ENCODE data around the gene SNX13. TPM values are rescaled to one million over a fixed set of nuclear protein-coding genes. Genes with fewer than 3 reads are reported as not detected.
"Not testable (repeated sequence)": the region's sequence is repeated elsewhere in the genome, so short reads cannot be mapped to it uniquely, and the experiment has no call there.

Gene SNX13
- polyA plus RNA-seq, 3 donors, result 39.9 to 46.4 (median 43.0) TPM

GRCh38 chr7:17822547-17823173, 117.6 kb downstream of the SNX13 start:
- DNase-seq (ENCODE audit: extremely low read depth in 1 of 11, low read depth in 9 of 11, low spot score in 4 of 11), result peak in 1 of 11 donors; percentile 11

- DNase-seq (ENCODE audit: extremely low read depth in 1 of 11, low read depth in 9 of 11, low spot score in 4 of 11), result no peak
Observed at GRCh38 chr7:17816903-17817302, 123.4 kb downstream of the SNX13 start.

GRCh38 chr7:17815318-17815717, 125.0 kb downstream of the SNX13 start:
- no peak for DNase-seq (ENCODE audit: extremely low read depth in 1 of 11, low read depth in 9 of 11, low spot score in 4 of 11)

DNA sequence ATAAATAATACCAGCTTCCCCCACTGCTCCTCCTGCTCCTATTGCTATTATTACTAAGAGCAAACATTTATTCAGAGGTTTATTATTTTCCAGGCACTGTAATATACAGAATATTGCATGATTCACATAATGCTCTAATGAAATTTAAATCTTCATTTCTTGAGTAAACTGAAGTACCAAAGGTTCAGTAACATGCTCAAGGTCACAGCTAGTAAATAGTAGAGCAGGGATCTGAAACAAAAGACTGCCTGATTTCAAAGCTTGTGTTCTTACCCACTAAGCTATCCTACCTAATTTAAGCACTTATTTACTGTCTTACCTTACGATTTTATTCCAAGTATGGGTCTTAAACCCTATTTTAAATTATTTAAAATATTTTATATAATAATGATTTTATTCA, 126.2 kb downstream of the SNX13 start:
- no peak for DNase-seq (ENCODE audit: extremely low read depth in 1 of 11, low read depth in 9 of 11, low spot score in 4 of 11)

- not testable (repeated sequence) for DNase-seq (ENCODE audit: extremely low read depth in 1 of 11, low read depth in 9 of 11, low spot score in 4 of 11)
Observed at GRCh38 chr7:17809215-17809614, 131.1 kb downstream of the SNX13 start.

DNA sequence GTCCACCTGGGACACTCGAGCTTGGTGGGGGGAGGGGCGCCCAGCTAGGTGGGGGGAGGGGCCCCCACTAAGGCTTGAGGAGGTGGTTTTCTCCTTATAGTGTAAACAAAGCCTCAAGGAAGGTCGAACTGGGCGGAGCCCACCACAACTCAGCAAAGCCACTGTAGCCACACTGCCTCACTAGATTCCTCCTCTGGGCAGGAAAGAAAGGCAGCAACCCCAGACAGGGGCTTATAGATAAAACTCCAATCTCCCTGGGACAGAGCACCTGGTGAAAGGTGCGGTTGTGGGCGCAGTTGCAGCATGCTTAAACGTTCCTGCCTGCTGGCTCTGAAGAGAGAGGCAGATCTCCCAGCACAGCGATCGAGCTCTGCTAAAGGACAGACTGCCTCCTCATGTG, 133.1 kb downstream of the SNX13 start:
- DNase-seq (ENCODE audit: extremely low read depth in 1 of 11, low read depth in 9 of 11, low spot score in 4 of 11), result no peak

DNA sequence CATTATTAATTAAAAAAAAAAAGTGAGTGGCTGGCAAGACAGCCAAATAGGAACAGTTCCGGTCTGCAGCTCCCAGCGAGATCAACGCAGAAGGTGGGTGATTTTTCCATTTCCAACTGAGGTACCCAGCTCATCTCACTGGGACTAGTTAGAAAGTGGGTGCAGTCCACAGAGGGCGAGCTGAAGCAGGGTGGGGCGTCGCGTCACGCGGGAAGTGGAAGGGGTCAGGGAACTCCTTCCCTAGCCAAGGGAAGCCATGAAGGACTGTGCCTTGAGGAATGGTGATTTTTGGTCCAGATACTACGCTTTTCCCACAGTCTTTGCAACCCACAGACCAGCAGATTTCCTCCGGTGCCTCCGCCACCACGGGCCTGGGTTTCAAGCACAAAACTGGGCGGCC, 133.7 kb downstream of the SNX13 start:
- no peak for DNase-seq (ENCODE audit: extremely low read depth in 1 of 11, low read depth in 9 of 11, low spot score in 4 of 11)

GRCh38 chr7:17802056-17802455, 138.2 kb downstream of the SNX13 start:
- DNase-seq (ENCODE audit: extremely low read depth in 1 of 11, low read depth in 9 of 11, low spot score in 4 of 11), result no peak

DNA sequence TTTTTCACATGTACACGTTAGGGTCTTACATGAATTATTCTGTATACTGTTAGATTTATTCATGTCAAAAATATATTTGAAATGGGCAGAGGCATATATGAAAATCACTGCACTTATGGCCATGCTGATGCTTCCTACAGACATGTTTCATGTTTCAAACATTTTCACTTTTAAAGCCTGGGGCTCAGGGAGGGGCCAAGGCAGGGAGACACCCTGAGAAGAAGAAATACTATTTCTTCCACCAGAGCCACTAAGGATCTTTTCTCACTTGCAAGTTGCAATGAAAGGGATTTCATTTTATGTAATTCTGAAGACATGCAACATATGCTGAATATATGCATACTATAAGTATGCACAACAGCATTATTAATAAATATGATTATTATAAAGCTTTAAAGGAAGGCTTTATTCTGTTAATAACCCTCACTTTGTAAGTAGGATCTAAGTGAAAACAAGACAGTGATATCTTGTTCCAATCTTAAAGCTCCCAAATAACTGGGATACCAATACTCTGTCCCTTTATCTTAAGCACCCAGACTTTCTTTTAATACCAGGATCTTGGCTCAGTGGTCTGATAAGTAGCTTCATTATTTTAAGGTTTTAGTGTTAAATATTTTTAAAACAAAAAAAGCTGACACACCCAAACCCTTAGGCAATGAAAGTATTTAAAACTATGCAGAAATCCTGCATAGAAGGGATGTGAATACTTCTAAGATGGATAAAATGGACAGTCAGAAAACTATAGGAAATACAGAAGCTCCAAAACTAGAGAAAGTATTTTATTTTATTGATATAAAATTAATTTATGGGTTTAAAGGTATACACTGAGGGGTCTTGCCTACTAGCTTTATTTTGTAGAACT, 148.0 kb downstream of the SNX13 start:
- DNase-seq (ENCODE audit: extremely low read depth in 1 of 11, low read depth in 9 of 11, low spot score in 4 of 11), result no peak

- no peak for DNase-seq (ENCODE audit: extremely low read depth in 1 of 11, low read depth in 9 of 11, low spot score in 4 of 11)
Observed at GRCh38 chr7:17787257-17787656, 153.0 kb downstream of the SNX13 start.

DNA sequence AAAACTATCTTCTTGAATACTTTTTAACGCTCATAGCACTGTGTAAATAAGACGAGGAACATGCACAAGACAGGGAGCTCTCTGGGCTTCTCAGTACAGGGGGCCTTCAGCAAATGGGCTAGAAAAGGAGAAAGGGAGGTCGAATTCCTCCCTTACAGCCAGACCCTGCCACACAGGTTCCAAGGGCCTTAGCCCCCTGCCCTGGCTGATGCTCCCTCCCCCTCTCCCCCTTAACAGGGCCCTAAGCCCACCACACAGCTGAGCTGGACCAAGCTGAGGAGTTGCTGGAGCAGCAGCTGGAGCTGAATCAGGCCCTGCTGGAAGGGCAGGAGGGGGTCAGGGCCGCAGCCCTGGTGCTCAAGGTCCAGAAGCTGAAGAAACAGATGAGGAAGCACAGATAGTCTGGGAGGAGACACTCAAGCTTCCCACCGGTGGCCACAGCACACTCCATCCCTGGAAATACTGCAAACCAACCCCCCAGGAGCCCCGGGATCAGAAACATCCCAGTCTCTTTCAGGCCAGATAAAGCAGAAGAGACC, 153.9 kb downstream of the SNX13 start:
- no peak for DNase-seq (ENCODE audit: extremely low read depth in 1 of 11, low read depth in 9 of 11, low spot score in 4 of 11)

- no peak for DNase-seq (ENCODE audit: extremely low read depth in 1 of 11, low read depth in 9 of 11, low spot score in 4 of 11)
Observed at GRCh38 chr7:17782216-17782549, 158.1 kb downstream of the SNX13 start.

- DNase-seq (ENCODE audit: extremely low read depth in 1 of 11, low read depth in 9 of 11, low spot score in 4 of 11), result no peak
Observed at GRCh38 chr7:17781491-17782215, 158.6 kb downstream of the SNX13 start.

DNA sequence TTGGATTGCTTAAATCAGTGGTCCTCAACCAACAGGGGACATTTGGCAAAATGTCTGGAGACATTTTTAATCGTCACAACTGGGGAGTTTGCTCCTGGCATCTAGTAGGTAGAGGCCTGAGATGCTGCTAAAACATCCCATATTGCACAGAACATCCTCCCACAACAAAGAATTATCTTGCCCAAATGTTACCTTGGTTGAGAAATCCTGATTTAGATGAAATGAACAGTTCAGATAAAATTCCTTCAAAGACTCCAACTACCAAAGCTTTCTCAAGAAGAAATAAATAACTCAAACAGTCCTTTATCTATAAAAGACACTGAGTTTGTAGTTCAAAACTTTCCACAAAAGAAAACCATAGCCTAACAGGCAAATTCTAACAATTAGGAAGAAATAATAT, 160.9 kb downstream of the SNX13 start:
- no peak for DNase-seq (ENCODE audit: extremely low read depth in 1 of 11, low read depth in 9 of 11, low spot score in 4 of 11)

- DNase-seq (ENCODE audit: extremely low read depth in 1 of 11, low read depth in 9 of 11, low spot score in 4 of 11), result no peak
Observed at GRCh38 chr7:17774716-17775288, 165.5 kb downstream of the SNX13 start.

GRCh38 chr7:17774248-17774647, 166.0 kb downstream of the SNX13 start:
- DNase-seq (ENCODE audit: extremely low read depth in 1 of 11, low read depth in 9 of 11, low spot score in 4 of 11), result no peak

DNA sequence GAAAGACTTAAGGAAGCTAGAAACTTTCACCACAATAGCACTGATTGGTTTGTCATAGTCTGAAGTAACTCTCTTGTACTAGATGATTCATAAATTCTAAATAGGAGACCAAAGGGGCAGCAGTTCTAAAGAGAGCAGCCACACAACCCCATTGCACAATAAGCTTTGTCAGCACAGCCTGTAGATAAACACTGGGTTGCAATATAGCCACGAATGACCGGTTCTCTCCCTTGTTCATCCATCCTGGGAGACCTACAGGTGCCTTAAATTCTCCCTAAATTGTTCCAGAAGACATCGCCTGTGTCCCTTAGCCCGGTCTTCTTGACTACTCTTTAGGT, 167.0 kb downstream of the SNX13 start:
- DNase-seq (ENCODE audit: extremely low read depth in 1 of 11, low read depth in 9 of 11, low spot score in 4 of 11), result no peak

DNA sequence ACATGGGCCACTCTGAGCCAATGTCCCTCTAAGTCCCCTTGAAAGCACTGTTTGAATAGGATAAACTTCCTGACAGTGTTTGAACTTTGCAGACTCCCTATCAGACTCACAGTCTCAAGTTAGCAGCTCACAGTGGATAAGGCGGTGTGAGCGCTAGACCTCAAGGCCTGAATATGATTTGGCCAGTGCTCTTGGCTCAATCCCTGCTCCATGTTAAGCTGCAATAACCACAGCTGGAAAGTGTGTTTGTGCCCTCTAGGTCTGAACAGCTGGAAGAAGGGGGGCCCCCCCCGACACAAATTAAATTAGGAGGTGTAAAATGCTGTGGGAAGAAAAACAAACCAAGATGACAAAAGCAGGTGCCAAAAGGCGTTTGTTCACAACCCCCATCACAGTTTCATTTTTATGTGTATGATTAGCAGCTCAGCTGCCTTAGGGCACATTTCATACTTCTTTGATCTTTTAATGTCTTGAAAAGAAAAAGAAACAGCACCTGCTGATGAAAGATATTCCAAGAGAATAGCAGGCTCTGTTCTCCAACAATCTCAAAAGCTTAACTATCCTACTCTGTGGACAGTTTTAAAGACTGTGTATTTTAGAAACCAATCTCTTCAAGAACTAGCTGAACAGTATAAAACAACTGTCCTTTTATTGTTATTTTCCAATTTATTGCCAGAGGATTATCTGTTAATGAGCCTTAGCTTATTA, 167.6 kb downstream of the SNX13 start:
- DNase-seq (ENCODE audit: extremely low read depth in 1 of 11, low read depth in 9 of 11, low spot score in 4 of 11), result no peak

DNA sequence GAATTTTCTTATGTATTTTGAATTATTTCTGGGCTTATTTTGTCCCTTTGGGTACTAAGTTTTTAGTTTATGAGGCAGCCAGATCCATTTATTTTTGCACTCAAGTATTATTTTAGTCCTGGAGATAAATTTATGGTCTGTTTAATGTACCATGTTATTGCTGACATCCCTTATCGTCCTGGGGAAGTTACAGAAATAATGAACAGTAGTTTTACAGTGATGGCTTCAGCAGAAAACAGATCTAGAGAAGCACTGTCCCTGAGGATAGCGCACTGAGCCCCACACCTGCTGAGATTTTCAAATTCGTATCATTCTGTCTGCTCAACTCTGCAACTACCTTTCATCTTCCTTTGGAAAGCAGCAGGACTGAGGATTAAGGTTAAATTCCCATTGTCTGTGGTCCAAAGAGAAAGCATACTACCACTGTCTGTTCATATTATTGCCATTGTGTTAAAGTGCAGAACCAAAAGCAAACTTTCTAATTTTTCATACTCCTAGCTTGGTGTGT, 168.3 kb downstream of the SNX13 start:
- DNase-seq (ENCODE audit: extremely low read depth in 1 of 11, low read depth in 9 of 11, low spot score in 4 of 11), result no peak

All from renal cortex interstitium (tissue), 11 donors.